Measurements from ENCODE around the gene PCDHB2.
A peak's percentile ranks its signal among the peaks of the same experiment; 100 is the strongest.
"Not testable (repeated sequence)": the region's sequence is repeated elsewhere in the genome, so short reads cannot be mapped to it uniquely, and the experiment has no call there.

The PCDHB2 gene
- 0 reads per million in 4 experiments for total RNA-seq

DNA sequence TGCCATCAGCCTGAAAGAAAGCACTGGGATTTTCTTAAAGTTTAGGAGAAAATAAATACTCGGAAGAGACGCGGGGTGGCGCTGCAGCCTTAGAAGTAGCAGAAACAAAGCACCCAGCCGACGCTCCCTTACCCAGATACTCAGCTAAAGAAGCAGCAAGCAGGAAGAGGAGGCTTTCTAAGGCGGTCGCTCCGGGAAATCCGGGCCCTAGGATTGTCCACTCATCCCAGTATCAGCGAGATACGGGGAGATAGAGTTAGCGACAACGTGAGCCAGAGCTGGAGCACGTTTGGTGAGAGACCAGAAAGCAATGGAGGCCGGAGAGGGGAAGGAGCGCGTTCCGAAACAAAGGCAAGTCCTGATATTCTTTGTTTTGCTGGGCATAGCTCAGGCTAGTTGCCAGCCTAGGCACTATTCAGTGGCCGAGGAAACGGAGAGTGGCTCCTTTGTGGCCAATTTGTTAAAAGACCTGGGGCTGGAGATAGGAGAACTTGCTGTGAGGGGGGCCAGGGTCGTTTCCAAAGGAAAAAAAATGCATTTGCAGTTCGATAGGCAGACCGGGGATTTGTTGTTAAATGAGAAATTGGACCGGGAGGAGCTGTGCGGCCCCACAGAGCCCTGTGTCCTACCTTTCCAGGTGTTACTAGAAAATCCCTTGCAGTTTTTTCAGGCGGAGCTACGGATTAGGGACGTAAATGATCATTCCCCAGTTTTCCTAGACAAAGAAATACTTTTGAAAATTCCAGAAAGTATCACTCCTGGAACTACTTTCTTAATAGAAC lies at the start of gene PCDHB2:
TSS of gene PCDHB2 (plus strand) at position 135 of the 782 bp plus-strand sequence. CDS start at position 311, 176 bp downstream.
- no peak for DNase-seq

DNA sequence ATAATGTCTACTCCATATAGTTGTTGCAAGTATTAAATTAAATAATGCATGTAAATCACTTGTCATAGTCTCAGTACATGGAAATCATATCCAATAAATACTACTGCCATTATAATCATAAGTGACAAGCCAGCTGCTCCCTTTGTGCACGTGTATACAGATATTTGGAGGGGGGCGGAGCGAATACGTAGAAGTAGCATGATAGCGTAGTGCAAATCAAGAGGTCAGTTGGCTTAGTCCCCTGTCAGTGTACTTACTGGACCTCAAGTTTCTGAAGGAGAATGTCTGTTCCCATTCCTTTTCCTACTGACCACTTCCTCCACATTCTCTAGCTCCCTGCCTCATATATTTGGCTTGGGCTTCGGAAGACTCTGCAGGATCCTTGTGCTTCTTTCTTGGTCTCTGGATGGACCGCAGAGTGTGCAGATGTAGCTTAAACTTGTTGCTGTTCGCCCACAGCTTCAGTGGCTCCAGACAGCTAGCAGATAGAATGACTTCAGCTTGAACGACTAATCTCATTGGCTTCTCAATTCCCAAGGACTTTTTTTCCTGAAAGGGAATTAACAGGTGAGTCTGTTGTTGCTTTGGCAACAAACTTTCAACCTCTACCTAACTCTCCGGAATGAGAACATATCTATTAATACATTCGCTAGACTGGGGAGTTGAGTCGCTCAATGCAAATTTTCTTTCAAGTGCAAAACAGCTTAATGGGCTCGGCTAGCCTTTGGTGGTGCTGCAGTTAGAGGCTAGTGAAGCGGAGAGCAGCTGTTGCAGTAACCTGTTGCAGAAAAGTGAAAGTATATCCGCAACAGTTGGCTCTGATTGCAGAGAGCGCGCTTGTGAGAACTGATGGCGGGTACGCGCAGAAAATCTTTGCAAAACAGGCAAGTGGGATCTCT lies 43.5 kb upstream of the PCDHB2 start, which contains the start of gene PCDHB1:
TSS of gene PCDHB1 (plus strand) at position 753 of the 899 bp plus-strand sequence. CDS start at position 850, 97 bp downstream.
- DNase-seq, result no peak

DNA sequence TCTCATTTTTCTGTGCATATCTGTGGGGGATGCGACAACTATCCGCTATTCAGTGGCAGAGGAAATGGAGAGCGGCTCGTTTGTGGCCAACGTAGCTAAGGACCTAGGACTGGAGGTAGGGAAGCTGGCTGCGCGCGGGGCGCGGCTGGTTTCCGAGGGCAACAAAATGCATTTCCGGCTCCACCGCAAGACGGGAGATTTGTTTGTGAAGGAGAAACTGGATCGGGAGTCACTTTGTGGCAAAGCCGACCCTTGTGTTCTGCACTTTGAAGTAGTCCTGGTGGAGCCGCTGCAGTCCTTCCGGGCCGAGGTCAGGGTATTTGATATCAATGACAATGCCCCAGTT lies 42.9 kb upstream of the PCDHB2 start:
- DNase-seq, result no peak

DNA sequence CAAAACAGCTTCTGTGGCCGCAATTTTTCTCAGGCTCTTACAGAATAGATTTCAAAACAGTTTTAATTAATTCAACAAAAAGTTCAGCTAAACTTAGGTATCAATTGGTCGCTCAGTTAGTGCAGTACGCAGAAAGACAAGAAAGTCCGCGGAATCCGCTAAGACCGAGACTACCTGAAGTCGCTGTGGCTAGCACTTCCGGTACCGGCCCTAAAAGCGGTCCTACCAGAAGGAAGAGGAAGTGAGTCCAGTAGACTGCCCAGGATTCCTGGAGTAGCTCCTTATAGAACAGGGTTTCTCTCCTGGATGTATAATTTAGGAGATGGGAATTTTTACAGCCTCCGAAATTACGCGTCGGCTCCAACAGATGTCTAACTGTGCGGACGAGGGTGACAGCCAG lies 16.6 kb upstream of the PCDHB2 start:
- no peak for DNase-seq

DNA sequence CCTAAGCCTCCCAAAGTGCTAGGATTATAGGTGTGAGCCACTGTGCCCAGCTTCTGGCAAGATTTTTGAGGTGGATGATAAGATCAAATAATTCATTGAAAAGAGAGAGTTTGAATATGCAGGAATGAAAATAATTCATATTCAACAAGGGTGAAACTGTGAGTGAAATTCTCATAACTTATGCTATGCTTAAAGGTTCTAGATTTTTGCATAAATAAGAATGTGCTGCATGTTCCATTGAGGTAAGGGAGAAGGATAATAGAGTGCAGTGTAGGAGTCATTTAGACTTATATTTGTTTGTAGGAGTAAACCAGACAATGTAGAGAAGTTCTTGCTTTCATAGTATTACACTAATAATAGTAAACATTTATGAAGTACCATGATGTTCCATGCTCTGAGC lies 12.2 kb upstream of the PCDHB2 start:
- DNase-seq, result no peak

DNA sequence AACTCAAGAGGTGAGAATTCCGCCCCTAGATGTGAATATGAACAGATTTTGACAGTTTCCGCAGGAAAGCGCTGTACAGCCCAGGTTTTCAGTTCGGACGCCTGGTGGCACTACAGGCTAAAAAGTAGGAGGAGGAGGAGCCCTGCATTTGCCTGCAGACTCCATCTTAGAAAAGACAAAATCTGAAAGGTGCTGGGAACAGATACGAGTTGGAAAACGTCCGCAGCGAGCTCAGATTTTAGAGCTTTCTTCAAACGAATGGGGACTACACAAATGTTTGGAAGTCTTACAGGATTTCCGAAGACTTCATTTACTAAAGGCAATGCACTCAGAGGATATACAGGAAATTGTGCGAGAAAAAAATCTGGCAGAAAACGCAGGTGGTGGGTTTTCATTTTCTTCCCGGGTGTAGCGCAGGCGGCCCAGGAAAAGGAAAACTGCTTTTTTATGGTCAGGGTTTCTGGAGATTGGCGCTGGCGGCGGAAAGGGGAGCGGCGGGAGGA lies 9.9 kb upstream of the PCDHB2 start:
- DNase-seq, result peak; percentile 6

DNA sequence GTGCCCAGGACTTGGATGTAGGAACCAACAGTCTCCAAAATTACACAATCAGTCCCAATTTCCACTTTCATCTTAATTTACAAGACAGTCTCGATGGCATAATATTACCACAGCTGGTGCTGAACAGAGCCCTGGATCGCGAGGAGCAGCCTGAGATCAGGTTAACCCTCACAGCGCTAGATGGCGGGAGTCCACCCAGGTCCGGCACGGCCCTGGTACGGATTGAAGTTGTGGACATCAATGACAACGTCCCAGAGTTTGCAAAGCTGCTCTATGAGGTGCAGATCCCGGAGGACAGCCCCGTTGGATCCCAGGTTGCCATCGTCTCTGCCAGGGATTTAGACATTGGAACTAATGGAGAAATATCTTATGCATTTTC lies 837 bp downstream of the PCDHB2 start:
- DNase-seq, result no peak

DNA sequence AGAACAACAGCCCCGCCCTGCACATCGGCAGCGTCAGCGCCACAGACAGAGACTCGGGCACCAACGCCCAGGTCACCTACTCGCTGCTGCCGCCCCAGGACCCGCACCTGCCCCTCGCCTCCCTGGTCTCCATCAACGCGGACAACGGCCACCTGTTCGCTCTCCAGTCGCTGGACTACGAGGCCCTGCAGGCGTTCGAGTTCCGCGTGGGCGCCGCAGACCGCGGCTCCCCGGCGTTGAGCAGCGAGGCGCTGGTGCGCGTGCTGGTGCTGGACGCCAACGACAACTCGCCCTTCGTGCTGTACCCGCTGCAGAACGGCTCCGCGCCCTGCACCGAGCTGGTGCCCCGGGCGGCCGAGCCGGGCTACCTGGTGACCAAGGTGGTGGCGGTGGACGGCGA lies 1.8 kb downstream of the PCDHB2 start:
- not testable (repeated sequence) for DNase-seq

DNA sequence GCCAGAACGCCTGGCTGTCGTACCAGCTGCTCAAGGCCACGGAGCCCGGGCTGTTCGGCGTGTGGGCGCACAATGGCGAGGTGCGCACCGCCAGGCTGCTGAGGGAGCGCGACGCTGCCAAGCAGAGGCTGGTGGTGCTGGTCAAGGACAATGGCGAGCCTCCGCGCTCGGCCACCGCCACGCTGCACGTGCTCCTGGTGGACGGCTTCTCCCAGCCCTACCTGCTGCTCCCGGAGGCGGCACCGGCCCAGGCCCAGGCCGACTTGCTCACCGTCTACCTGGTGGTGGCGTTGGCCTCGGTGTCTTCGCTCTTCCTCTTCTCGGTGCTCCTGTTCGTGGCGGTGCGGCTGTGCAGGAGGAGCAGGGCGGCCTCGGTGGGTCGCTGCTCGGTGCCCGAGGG lies 2.2 kb downstream of the PCDHB2 start:
- not testable (repeated sequence) for DNase-seq

DNA sequence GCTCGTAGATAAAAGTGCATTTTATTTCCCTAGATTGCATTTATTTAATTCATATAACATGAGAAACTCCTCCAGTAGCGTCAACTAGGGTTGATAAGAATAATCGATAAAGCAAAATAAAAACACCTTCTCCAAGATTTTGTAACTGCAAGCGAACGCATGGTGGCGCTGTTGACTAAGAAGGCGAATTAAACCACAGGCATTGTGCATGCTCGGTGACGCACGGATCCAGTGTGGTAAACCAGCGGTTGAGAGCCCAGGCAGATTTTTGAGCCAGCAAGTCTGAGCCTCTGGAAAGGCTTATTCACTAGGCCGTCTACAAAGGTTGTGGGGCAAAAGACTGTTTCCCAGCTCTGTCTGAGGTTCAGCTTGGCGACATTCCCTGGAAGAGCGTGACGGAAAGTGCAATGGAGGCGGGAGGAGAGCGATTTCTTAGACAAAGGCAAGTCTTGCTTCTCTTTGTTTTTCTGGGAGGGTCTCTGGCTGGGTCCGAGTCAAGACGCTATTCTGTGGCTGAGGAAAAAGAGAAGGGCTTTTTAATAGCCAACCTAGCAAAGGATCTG lies 5.9 kb downstream of the PCDHB2 start, which contains the start of gene PCDHB3:
TSS of gene PCDHB3 (plus strand) at position 231 of the 563 bp plus-strand sequence. CDS start at position 408, 177 bp downstream.
- no peak for DNase-seq

DNA sequence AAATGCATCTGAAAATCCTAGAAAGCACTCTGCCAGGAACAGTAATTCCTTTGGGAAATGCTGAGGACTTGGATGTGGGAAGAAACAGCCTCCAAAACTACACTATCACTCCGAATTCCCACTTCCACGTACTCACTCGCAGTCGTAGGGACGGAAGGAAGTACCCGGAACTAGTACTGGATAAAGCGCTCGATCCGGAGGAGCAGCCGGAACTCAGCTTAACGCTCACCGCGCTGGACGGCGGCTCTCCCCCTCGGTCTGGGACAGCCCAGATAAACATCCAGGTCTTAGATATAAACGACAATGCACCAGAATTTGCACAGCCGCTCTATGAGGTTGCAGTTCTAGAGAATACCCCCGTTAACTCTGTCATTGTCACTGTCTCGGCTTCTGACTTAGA lies 6.6 kb downstream of the PCDHB2 start:
- DNase-seq, result no peak

DNA sequence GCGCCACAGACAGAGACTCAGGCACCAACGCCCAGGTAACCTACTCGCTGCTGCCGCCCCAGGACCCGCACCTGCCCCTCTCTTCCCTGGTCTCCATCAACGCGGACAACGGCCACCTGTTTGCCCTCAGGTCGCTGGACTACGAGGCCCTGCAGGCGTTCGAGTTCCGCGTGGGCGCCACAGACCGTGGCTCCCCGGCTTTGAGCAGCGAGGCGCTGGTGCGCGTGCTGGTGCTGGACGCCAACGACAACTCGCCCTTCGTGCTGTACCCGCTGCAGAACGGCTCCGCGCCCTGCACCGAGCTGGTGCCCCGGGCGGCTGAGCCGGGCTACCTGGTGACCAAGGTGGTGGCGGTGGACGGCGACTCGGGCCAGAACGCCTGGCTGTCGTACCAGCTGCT lies 7.7 kb downstream of the PCDHB2 start:
- not testable (repeated sequence) for DNase-seq

DNA sequence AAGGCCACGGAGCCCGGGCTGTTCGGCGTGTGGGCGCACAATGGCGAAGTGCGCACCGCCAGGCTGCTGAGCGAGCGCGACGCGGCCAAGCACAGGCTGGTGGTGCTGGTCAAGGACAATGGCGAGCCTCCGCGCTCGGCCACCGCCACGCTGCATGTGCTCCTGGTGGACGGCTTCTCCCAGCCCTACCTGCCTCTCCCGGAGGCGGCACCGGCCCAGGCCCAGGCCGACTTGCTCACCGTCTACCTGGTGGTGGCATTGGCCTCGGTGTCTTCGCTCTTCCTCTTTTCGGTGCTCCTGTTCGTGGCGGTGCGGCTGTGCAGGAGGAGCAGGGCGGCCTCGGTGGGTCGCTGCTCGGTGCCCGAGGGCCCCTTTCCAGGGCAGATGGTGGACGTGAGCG lies 8.1 kb downstream of the PCDHB2 start:
- not testable (repeated sequence) for DNase-seq

DNA sequence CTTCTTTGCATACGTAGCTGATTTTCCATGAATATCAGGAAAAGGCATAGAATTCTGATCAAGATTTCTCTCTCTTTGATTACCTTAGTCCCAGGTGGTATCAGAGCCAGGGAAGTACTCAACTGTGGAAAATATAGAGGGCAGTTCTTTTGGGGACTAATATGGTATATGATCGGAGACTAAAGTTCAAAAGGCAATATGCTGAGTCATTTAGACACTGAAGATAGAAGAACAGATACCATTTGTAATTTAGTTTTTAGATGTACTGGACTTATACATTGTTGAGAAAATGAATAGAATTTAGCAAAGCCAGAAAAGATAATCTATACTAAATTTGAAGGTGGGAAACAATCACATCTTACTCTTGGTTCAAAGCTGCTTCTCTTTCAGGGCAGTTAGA lies 10.9 kb downstream of the PCDHB2 start:
- no peak for DNase-seq

DNA sequence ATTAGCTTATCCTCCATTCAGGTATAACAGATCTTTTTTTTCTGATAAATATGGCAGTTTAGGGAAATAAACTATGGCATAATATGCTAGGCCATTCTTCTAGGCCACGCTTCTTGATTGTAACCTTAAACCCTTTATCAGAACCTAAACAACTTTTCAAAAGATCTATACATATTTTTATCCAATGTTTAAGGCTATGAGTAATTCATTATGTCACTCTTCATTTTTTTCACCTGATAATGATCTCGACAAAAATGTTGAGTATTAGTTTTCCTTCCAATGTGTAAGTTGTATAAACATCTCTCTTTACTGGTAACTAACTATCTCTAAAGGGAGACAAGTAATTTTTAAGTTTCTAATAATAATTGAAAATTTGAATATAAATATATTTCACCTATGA lies 24.8 kb downstream of the PCDHB2 start:
- no peak for DNase-seq

DNA sequence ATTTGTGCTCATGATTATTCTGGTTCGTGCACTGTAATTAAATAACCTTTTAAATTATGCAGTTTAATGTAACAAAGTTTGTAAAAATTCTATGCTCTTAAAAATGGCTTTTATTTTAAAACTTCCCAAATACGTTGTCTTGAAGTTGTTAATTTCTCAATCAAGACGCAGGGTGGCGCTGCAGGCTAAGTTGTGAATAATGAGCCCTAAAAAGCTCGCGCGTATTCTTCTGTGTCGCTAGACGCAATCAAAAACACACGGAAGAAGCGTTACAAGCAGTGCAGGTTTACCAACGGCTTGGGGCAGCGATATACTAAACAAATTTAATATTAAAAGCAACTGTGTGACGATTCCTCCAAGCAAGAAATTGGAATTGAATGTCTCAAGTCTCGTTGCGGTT lies 27.1 kb downstream of the PCDHB2 start, which contains the start of gene PCDHB4:
TSS of gene PCDHB4 (plus strand) at position 256 of the 400 bp plus-strand sequence. CDS start 181 bp downstream, outside the sequence.
- no peak for DNase-seq

DNA sequence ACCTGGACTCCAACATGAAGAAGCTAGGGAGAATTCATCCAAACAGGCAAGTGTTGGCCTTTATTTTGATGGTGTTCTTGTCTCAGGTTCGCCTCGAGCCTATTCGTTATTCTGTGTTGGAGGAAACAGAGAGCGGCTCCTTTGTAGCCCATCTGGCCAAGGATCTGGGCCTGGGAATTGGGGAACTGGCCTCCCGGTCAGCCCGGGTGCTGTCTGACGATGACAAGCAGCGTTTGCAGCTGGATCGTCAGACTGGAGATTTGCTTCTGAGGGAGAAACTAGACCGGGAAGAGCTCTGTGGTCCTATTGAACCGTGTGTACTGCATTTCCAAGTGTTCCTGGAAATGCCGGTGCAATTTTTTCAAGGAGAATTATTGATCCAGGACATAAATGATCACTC lies 27.6 kb downstream of the PCDHB2 start:
- DNase-seq, result no peak

DNA sequence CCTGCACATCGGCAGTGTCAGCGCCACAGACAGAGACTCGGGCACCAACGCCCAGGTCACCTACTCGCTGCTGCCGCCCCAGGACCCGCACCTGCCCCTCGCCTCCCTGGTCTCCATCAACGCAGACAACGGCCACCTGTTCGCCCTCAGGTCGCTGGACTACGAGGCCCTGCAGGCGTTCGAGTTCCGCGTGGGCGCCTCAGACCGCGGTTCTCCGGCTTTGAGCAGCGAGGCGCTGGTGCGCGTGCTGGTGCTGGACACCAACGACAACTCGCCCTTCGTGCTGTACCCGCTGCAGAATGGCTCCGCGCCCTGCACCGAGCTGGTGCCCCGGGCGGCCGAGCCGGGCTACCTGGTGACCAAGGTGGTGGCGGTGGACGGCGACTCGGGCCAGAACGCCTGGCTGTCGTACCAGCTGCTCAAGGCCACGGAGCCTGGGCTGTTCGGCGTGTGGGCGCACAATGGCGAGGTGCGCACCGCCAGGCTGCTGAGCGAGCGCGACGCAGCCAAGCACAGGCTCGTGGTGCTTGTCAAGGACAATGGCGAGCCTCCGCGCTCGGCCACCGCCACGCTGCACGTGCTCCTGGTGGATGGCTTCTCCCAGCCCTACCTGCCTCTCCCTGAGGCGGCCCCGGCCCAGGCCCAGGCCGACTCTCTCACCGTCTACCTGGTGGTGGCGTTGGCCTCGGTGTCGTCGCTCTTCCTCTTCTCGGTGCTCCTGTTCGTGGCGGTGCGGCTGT lies 29.2 kb downstream of the PCDHB2 start:
- not testable (repeated sequence) for DNase-seq

DNA sequence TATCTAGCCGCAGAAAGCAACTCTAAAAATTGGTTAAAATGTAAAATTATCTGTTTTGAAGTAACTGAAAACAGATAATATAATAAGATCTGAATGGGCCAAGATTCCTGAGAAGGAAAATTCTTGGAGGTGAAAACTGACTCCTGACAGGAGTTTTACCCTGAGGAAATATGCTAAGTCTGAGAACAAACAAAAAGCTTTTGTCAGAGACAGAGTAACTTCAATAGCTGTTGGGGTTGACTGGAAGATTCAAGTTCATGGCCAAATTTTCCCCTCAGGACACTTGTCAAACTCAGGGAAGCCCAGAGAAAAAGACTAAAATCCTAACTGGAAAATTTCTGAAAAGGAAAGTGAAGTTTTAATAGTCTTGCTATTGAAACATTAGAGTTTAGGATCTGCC lies 32.9 kb downstream of the PCDHB2 start:
- DNase-seq, result no peak

DNA sequence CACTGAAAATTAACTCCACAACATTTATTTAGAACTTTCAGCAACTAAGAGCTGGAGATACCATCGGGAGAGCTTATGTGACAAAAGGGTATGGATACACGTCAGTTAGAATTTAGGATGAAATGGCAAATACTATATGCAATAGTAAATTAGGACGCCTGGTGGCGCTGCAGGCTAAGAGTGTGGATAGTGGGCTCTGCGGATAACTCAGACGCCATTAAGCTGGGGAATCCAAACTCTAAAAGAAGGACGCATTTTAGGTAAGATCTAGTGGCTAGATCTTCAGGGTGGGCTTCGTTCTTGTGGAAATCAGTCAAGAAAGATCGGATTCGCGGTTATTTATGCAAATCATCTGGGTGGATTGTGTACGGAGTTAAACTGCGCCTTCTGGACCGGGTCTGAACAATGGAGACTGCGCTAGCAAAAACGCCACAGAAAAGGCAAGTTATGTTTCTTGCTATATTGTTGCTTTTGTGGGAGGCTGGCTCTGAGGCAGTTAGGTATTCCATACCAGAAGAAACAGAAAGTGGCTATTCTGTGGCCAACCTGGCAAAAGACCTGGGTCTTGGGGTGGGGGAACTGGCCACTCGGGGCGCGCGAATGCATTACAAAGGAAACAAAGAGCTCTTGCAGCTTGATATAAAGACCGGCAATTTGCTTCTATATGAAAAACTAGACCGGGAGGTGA lies 40.8 kb downstream of the PCDHB2 start, which contains the start of gene PCDHB5:
TSS of gene PCDHB5 (plus strand) at position 177 of the 688 bp plus-strand sequence. CDS start at position 406, 229 bp downstream.
- no peak for DNase-seq

DNA sequence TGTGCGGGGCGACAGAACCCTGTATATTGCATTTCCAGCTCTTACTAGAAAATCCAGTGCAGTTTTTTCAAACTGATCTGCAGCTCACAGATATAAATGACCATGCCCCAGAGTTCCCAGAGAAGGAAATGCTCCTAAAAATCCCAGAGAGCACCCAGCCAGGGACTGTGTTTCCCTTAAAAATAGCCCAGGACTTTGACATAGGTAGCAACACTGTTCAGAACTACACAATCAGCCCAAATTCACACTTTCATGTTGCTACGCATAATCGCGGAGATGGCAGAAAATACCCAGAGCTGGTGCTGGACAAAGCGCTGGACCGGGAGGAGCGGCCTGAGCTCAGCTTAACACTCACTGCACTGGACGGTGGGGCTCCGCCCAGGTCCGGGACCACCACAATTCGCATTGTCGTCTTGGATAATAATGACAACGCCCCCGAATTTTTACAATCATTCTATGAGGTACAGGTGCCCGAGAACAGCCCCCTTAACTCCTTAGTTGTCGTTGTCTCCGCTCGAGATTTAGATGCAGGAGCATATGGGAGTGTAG lies 41.4 kb downstream of the PCDHB2 start:
- DNase-seq, result no peak
